Neural cell (in vitro differentiated cells): ENCODE data around the gene OSR1. TPM values are rescaled to one million over a fixed set of nuclear protein-coding genes. Genes with fewer than 3 reads are reported as not detected.

Experiments
- H2AFZ ChIP-seq: fragments of 200-600, 300-800 bp; sonication (generic), shearing (Covaris generic); 2 replicates; pipeline ENCODE4 v1.6.0; 2014; ENCODE audit warnings: low read depth, mild to moderate bottlenecking, antibody characterized with exemption, low read length, moderate library complexity
- H3F3A ChIP-seq: fragments of 200-600 bp; shearing (Covaris generic); 2 replicates; pipeline ENCODE4 v1.6.1; 2016; ENCODE audit warnings: mild to moderate bottlenecking, moderate library complexity, mixed read lengths, antibody characterized with exemption, low read length; ENCODE audit not compliant: insufficient read depth, poor library complexity, severe bottlenecking
- H3K27ac ChIP-seq: fragments of 200-600, 300-800 bp; sonication (generic), shearing (Covaris generic); 2 replicates; pipeline ENCODE4 v1.5.1; 2014; ENCODE audit warnings: mild to moderate bottlenecking, low read length, moderate library complexity
- H3K27me3 ChIP-seq: fragments of 300-800, 200-600 bp; sonication (generic), shearing (Covaris generic); 2 replicates; pipeline ENCODE4 v1.6.0; 2014; ENCODE audit warnings: mild to moderate bottlenecking, low read depth, low read length, moderate library complexity; ENCODE audit not compliant: insufficient read depth
- H3K36me3 ChIP-seq: fragments of 300-800, 200-600 bp; sonication (generic), shearing (Covaris generic); 2 replicates; pipeline ENCODE4 v1.5.1; 2014; ENCODE audit warnings: mild to moderate bottlenecking, antibody characterized with exemption, low read length, moderate library complexity; ENCODE audit not compliant: insufficient read depth
- H3K4me2 ChIP-seq: fragments of 300-800, 200-600 bp; sonication (generic), shearing (Covaris generic); 2 replicates; pipeline ENCODE4 v1.6.0; 2014; ENCODE audit warnings: mild to moderate bottlenecking, low read length
- H3K4me3 ChIP-seq: fragments of 300-800, 200-600 bp; sonication (generic), shearing (Covaris generic); 2 replicates; pipeline ENCODE4 v1.5.1; 2014; ENCODE audit warnings: mild to moderate bottlenecking, low read length, moderate library complexity
- H3K79me2 ChIP-seq: fragments of 200-600 bp; shearing (Covaris generic); replicated peaks from 2 replicates; pipeline ENCODE4 v1.6.0; 2014; ENCODE audit warnings: mild to moderate bottlenecking, low read length, moderate library complexity; ENCODE audit not compliant: insufficient read depth
- H3K9ac ChIP-seq: fragments of 300-800, 200-600 bp; sonication (generic), shearing (Covaris generic); 2 replicates; pipeline ENCODE4 v1.6.1; 2016; ENCODE audit warnings: mild to moderate bottlenecking, low read length, mixed read lengths
- H3K9me2 ChIP-seq: fragments of 200-600 bp; shearing (Covaris generic); 2 replicates; pipeline ENCODE4 v1.6.1; 2016; ENCODE audit warnings: mild to moderate bottlenecking, low read length, mixed read lengths; ENCODE audit not compliant: insufficient read depth
- H3K9me3 ChIP-seq: fragments of 200-600, 300-800 bp; sonication (generic), shearing (Covaris generic); 2 replicates; pipeline ENCODE4 v1.6.1; 2016; ENCODE audit warnings: mild to moderate bottlenecking, mixed run types, low read length, moderate library complexity, mixed read lengths
- H4K20me1 ChIP-seq: fragments of 200-600 bp; shearing (Covaris generic); 2 replicates; pipeline ENCODE4 v1.6.1; 2016; ENCODE audit warnings: mild to moderate bottlenecking, mixed run types; ENCODE audit not compliant: insufficient read depth
- EP300 ChIP-seq: fragments of 450-650 bp; conservative IDR thresholded peaks from 2 replicates; pipeline ENCODE4 v1.6.1; 2014; ENCODE audit warnings: antibody characterized with exemption, mild to moderate bottlenecking, moderate library complexity; ENCODE audit not compliant: poor library complexity, severe bottlenecking
- EZH2 ChIP-seq: fragments of 200-600, 300-800 bp; shearing (Covaris generic), sonication (generic); IDR thresholded peaks from 2 replicates; pipeline ENCODE4 v1.6.1; 2014; ENCODE audit warnings: antibody characterized with exemption, low read length, borderline replicate concordance, mild to moderate bottlenecking; ENCODE audit not compliant: insufficient read depth, poor library complexity, severe bottlenecking
- RAD21 ChIP-seq: fragments of 450-650 bp; conservative IDR thresholded peaks from 2 replicates; pipeline ENCODE4 v1.6.1; 2014; ENCODE audit warnings: antibody characterized with exemption, mild to moderate bottlenecking, moderate library complexity
- REST ChIP-seq: IDR thresholded peaks from 2 replicates; pipeline ENCODE4 v1.6.1; 2012; ENCODE audit warnings: borderline replicate concordance
- SMC3 ChIP-seq: fragments of 450-650 bp; conservative IDR thresholded peaks from 2 replicates; pipeline ENCODE4 v1.6.1; 2014; ENCODE audit warnings: antibody characterized with exemption, mild to moderate bottlenecking, moderate library complexity; ENCODE audit not compliant: poor library complexity
- TAF1 ChIP-seq: IDR thresholded peaks from 2 replicates; pipeline ENCODE4 v1.6.1; 2012; ENCODE audit warnings: low read depth
- polyA plus RNA-seq: library from polyadenylated mRNA; depleted of rRNA; stranded (reverse); fragments of >200 nt; gene quantifications from 2 replicates; pipeline ENCODE4 v1.2.3, GENCODE V29; 2014
- TF ChIP-seq, protein P1 (sequence below): fragments of 450-650 bp; IDR thresholded peaks from 2 replicates; pipeline ENCODE4 v1.5.1; 2014; ENCODE audit warnings: antibody characterized with exemption, mild to moderate bottlenecking, moderate library complexity; ENCODE audit not compliant: poor library complexity, severe bottlenecking

OSR1 gene
- polyA plus RNA-seq, 1 donor from 2014 or later: not detected

DNA sequence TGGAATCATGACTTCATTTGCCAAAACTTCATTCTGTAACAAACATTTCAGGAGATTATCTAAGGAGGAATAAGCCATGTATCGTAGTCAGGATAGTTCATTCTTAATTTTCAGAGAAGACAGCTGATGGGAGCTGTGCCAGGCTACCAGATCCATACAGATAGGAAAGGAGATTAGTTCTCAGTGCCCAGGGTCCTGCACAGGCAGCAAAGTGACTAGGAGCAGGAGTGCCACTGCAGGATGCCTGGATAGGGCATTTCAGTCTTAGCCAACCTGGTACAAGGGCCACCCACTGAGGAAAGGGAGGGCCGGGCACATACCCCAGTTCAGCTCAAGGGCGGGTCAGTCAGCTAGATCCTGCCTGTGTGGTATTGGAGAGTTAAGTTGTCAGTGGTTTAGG, 6.7 kb upstream of the OSR1 start:
- Histone ChIP-seq H2AFZ (no peak overlapping the region), H4K20me1 (no peaks in the 10 kb centered on the region), H3K9ac (no peak overlapping the region), H3K79me2 (no peaks in the 10 kb centered on the region), H3K9me2 (no peaks in the 10 kb centered on the region), H3F3A (no peaks in the 10 kb centered on the region), H3K4me2 (no peak overlapping the region), H3K4me3 (no peak overlapping the region), H3K9me3 (no peaks in the 10 kb centered on the region), H3K36me3 (no peaks in the 10 kb centered on the region), H3K27me3 (peaks cover 95% of the 10 kb centered on the region), H3K27ac (no peak overlapping the region)
- TF ChIP-seq, protein P1, sequence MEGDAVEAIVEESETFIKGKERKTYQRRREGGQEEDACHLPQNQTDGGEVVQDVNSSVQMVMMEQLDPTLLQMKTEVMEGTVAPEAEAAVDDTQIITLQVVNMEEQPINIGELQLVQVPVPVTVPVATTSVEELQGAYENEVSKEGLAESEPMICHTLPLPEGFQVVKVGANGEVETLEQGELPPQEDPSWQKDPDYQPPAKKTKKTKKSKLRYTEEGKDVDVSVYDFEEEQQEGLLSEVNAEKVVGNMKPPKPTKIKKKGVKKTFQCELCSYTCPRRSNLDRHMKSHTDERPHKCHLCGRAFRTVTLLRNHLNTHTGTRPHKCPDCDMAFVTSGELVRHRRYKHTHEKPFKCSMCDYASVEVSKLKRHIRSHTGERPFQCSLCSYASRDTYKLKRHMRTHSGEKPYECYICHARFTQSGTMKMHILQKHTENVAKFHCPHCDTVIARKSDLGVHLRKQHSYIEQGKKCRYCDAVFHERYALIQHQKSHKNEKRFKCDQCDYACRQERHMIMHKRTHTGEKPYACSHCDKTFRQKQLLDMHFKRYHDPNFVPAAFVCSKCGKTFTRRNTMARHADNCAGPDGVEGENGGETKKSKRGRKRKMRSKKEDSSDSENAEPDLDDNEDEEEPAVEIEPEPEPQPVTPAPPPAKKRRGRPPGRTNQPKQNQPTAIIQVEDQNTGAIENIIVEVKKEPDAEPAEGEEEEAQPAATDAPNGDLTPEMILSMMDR: no peak
- TF ChIP-seq SMC3 (no peak), EP300 (no peak), REST (no peak), EZH2 (no peak), TAF1 (no peak)

DNA sequence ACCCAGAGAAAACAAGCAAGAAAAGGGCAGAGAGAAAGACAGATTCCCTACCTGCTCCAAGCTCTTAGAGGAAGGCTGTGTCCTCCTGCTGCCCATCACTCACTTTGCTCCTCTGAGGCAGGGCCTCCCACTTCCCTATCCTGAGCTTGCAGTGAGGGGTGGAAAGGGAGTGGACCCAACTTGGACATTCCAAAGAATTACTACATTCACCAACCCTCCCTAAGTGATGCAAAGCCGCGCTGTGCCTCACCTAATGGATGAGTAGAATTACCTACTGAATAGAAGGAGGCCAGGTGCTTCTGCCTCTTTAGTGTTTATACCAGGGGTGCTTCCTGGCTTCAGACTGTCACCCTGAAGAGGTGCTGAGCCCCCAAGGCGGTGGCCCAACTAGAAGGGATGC, 5.6 kb upstream of the OSR1 start:
- H2AFZ ChIP-seq: no peak overlapping the region
- no peak overlapping the region for H3K9ac ChIP-seq
- no peaks in the 10 kb centered on the region for H3K36me3 ChIP-seq
- H3K9me2 ChIP-seq: no peaks in the 10 kb centered on the region
- H3K27ac ChIP-seq: no peak overlapping the region
- H3K4me2 ChIP-seq: no peak overlapping the region
- no peaks in the 10 kb centered on the region for H4K20me1 ChIP-seq
- no peak overlapping the region for H3K4me3 ChIP-seq
- no peaks in the 10 kb centered on the region for H3K79me2 ChIP-seq
- H3K9me3 ChIP-seq: no peaks in the 10 kb centered on the region
- no peaks in the 10 kb centered on the region for H3F3A ChIP-seq
- H3K27me3 ChIP-seq: peaks cover 97% of the 10 kb centered on the region
- TF ChIP-seq TAF1 (no peak), REST (no peak), RAD21 (no peak)
